HG02943 (cell line): Measurements from ENCODE around the gene ARPC5L.
"Not testable (repeated sequence)": the region's sequence is repeated elsewhere in the genome, so short reads cannot be mapped to it uniquely, and the experiment has no call there.

ENCODE experiments used
- ATAC-seq: cut with Tn5 transposase; IDR thresholded peaks from one replicate; pipeline ENCODE4 v1.9.1; 2021; ENCODE audit warnings: mild to moderate bottlenecking, low read depth, moderate library complexity; ENCODE audit not compliant: unreplicated experiment

ARPC5L gene

DNA sequence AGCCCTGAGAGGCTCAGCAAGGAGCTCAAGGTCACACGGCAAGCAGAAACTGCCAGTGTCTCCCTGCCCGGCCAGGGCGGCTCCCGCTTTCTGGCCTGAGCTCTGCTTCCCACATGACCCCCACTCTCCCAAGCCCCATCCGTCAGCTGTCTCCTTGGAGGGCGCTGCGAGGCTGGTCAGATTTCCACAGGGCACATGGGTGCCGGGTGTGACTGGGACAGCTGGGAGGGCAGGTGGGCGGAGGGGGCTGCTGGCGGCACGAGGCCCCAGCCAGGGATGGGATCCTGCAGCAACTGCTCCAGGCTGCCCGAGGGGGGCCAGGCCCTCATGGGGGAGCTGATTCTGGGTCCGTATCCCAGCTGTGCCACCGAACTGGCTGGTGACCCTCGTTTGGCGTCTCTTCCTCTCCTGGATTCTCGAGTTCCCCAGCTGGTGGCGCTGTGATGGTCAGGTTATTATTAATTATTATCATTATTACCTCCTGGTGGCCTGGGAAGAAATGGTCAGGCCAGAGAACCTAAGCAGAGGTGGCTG lies 21.6 kb upstream of the ARPC5L start:
- no peak for ATAC-seq

DNA sequence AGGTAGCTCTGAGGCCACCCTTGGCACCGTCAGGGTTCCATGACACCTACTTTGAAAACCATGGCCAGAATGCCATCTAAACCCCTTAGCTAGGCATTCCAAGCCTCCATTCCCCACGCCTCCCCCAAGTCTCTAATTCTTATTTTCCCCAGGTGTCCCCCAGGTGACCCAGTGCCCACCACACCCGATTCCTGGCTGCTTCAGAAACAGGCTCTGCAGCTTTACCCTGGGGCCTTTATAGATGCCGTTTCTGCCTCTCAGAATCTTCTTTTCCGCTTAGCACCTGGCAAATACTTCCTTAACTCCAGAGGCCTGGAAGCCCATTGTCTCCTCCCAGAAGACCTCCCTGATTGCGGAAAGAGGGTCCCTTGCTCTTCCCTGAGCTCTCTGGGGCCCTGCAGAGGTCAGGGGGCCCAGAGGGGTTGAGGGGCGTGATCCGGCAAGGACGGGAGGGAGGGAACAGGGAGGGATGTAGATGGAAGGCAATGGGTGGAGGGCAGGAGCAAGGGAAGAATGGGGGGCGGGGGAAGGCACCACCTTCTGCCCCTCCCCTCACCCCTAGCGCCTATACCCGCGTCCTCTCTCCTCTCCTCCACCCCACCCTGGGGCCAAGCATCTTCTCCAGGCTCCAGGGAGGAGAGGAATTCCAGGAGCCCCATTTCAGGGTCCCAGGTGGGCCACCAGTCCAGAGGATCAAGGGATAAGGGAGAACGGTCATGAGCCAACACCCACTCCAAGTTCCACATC lies 20.7 kb upstream of the ARPC5L start:
- no peak for ATAC-seq

DNA sequence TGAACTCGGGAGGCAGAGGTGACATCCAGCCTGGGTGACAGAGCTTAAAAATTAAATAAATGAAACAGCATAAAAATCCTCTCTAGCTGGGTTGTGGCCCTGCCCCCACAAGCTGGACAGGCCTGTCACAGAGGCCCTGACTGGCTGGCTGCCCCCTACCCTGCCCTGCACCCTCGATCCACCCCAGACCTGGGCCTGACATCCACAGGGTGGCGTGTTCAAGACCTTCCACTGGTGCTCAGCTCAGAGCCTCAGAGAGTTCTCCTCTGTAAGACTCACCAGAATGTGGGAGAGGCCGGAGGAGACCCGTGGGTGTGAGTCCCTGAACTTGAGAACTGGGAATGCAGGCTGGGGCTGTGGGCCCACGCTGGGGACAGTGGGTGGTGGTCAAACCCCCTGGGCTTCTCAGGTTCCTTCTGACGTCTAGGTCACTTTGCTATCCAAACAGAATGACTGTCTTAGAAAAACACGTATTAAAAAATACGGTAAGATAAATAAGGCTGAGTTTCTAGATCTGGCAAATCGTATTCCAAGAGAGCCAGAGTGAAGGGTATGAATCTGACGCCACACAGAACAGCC lies 18.4 kb upstream of the ARPC5L start:
- ATAC-seq: no peak

DNA sequence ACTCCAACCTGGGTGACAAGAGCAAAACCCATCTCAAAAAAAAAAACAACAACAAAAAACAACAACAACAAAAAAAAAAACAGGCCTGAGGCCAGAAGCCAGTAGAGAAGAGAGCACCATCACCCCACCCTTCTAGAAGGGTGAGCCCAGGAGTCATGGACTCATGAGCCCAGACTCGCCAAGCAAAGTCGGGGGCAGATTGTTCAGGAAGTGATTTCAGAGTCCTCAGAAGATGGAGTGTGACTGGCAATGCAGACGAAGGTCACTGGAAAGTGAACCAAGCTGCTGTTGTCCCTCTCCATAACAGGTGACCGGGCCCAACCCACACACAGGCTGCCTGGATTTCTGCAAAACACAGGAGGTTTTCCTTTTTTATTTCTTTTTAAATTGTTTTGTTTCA lies 17.6 kb upstream of the ARPC5L start:
- ATAC-seq: no peak

DNA sequence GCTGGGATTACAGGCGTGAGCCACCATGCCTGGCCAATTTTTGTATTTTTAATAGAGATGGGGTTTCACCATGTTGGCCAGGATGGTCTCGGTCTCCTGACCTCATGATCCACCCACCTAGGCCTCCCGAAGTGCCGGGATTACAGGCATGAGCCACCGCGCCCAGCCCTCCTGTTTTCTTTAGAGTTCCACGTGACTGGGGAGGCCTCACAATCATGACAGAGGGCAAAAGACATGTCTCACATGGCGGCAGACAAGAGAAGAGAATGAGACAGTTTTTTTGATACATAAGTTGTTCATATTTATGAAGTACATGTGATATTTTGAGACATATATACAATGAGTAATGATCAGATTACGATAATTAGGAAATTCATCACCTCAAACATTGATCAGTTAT lies 15.5 kb upstream of the ARPC5L start:
- ATAC-seq: not testable (repeated sequence)

DNA sequence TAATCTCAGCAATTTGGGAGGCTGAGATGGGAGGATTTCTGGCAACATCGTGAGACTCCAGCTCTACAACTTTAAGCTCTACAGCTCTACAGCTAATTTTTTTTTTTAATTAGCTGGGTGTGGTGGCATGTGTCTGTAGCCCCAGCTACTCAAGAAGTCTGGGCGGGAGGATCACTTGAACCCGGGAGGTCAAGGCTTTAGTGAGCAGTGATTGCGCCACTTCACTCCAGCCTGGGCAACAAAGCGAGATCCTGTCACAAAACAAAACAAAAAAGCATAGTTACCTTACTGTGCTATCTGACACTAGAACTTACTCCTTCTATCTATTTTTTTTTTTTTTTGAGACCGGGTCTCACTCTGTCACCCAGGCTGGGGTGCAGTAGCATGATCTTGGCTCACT lies 15.0 kb upstream of the ARPC5L start:
- no peak for ATAC-seq

DNA sequence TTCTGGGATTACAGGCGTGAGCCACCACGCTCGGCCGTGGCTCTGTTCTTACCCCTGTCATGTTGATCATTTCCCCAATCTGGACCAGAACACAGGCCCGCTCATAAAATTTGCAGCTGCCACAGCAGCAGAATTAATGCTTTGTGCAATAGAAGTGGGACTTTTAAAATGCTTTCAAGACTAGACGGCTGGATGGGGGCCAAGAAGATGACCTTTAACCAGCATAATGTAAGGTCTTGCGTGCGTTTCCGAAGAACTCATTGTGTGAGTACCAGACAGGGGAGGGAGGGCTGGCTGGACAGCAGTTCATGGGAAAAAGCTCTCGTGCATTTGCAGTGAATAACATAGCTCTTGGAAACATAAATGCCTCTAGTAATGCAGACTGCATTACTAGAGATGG lies 12.1 kb upstream of the ARPC5L start:
- ATAC-seq: no peak

DNA sequence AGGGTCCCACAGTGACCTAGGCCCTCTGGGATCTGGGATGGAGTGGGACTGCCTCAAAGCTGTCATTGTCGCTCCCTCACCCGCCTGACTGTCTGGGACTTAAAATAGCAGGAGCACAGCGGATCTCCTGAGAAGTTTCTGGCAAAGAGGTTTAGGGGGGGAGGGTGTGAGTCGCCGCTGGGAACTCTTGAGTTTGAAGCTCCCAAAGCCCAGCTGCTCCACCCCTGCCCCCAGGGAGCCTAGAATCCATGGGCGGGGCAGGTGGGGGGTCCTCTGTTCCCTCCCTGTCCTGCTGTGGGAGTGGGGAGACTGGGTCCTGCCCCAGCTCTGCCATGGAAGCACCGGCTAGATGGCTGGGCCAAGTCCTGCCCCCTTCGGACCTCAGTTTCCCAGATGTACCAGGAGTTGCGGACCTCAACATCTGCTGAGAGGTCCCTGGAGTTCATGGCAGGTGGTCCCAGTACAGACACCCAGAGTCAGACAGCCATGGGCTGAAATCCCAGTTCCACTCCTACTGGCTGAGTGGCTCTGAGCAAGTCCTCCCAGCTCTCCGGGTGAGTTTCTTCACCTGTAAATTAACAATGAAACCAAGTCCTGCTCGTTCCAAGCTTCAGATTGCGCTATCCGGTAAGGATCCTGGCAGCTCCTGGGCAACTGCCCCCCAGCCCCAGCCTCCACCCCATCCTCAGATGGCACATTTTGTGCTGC lies 9.7 kb upstream of the ARPC5L start:
- ATAC-seq: no peak

DNA sequence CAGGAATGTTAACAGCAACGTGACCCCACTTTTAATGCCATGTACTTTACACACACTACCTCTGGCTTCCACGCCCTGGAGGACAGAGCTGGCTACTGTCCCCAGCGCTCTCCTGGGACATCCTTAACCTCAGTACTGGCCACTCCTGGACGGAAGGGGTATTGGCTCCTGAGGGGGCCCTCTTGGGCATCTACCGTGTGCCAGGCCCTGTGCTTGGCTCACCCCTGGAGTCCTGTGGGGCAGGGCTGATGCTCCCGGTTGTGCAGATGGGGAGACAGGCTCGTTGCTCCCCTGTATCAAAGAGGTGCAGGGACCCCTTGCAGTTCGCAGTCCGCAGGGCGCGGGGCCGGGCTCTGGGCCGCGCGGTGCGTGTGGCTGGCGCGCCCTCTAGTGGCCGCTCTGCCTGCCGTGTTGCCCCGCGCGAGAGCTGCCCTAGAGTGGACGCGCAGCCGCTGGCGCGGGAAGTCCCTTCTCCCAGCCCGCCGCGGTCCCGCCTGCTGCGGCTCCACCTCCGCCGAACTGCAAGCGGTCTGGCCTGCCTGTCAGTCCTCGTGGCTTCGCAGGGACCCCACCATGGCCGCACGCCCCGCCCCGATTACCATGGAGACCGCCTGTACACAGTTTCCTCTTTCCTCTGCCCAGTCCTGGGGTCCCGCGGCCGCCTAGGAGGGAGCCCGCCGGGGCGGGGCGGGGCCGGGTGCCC lies 8.9 kb upstream of the ARPC5L start, which contains the start of gene WDR38:
WDR38 (plus strand) TSS at position 632 of the 703 bp plus-strand sequence. CDS start 72 bp downstream, outside the sequence.
- ATAC-seq: peak; percentile 60

DNA sequence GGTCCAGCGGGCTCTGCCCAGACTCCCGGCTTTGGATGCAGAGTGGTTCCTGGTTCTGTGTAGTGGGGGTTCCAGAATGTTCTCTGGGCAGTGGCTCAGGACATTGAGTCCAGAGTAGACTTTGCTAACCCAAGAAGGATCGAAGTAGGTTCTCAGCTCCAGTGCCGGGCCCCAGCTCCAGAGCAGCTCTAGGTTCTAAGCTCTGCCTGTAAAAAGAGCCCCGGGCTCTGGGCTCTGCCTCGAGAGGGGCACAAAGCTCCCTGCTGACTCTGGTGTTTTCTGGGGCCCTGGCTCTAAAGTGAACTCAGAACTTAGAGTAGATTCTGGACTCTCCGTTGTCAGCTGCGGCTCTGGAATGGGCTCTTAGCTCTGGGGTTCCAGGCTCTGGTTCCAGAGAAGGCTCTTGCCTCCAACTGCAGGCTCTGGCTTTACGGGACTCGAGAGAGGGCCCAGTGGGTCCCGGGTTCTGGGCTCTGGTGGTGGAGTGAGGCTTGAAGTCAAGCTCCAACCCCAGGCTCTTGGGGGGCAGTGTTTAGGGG lies 8.3 kb upstream of the ARPC5L start:
- no peak for ATAC-seq

DNA sequence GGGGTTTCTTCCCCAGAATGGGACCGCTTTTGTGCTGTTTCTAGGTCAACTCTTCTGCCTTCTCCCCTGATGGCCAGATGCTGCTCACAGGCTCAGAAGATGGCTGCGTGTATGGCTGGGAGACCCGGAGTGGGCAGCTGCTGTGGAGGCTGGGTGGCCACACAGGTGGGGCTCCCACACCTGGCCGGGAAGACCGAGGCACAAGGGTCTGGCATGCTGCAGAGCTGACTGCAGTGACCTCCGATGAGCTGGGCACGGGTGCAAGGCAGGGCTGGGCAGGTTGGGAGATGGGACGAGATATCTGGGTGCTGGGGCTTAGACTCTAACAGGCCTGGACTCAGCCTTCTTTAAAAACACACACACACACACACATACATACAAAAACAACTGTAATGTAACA lies 7.8 kb upstream of the ARPC5L start:
- no peak for ATAC-seq

DNA sequence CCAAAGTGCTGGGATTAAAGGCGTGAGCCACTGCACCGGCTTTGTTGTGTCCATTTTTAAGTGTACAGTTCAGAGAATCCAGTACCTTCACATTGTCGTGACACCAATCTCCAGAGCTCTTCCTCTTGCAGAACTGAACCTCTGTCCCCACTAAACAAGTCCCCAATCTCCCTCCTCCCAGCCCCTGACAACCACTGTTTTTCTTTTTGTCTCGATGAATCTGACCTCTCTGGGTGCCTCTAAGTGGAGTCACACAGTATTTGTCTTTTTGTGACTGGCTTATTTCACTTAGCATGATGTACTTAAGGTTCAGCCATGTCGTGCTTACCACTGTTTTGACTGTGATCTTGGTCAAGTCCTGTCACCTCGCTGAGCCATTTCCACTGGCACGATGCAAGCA lies 7.1 kb upstream of the ARPC5L start:
- no peak for ATAC-seq

DNA sequence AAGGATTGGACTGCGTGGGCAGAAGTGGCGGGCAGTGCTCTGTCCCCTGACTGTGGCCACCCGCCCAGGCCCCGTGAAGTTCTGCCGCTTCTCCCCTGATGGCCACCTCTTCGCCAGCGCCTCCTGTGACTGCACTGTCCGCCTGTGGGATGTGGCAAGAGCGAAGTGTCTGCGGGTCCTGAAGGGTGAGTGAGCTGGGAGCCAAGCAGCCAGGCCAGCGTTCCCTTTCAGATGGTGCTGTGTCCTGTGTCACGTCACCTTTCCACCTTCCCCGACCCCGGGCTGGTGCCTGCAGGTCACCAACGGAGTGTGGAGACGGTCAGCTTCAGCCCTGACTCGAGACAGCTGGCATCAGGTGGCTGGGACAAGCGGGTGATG lies 6.4 kb upstream of the ARPC5L start:
- no peak for ATAC-seq

DNA sequence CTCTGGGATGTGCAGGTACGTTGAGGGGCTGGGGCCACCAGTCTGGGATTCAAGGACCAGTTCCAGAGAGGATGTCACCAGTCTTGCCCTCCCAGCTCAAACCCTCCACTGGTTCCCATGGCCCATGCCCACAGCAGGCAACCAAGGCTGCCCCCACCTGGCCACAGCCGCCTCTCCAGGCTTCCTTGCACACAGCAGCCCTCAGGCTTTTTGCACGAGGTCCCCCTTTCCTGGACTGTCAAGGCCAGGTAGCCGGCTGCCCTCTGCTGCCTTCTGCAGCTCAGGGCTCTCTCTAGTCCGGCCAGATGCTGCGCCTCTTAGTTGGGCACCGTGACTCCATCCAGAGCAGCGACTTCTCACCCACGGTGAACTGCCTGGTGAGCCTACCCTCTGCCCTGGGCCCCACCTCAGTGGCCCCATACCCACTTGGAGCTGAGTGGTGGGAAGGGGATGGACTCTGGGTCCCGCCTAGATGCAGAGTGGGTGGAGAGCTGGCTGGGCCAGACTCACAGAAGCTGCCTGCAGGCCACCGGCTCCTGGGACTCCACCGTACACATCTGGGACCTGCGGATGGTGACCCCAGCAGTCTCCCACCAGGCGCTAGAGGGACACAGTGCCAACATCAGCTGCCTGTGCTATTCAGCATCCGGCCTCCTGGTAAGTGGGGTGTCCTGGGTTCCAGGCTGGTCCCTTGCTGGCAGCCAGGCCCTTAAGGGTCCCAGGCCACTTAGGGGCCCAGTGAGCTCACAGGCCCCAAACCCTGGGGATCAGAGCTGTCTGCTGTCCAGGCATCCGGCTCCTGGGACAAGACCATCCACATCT lies 5.8 kb upstream of the ARPC5L start:
- ATAC-seq: no peak

DNA sequence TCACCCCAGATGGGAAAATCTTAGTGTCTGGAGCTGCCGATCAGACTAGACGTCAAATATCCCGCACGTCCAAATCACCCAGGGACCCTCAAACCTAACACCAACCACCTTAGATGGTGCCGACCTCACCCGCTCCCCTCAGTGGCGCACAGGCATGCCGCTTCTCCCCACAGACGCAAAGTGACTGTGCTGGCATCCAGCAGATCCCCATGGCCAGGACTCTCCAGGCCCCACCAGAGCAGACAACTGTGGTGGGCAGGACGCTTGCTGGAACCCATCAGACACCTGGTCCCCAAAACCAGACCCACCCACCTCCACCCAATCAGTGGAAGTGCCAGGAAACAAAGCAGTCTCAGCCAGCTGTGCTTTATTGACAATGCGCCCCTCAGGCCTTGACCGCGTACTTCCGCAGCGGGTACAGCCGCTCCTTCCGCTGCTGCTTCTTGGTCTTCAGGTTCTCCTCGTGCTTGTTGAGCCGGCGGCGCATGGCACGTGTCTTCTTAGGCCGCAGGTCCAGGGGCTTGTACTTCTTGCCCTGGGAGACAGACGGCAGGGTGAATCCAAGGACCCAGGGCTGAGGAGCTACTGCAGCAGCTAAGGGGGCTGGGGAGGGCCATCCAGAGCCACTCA lies 4.3 kb upstream of the ARPC5L start:
- ATAC-seq: no peak

DNA sequence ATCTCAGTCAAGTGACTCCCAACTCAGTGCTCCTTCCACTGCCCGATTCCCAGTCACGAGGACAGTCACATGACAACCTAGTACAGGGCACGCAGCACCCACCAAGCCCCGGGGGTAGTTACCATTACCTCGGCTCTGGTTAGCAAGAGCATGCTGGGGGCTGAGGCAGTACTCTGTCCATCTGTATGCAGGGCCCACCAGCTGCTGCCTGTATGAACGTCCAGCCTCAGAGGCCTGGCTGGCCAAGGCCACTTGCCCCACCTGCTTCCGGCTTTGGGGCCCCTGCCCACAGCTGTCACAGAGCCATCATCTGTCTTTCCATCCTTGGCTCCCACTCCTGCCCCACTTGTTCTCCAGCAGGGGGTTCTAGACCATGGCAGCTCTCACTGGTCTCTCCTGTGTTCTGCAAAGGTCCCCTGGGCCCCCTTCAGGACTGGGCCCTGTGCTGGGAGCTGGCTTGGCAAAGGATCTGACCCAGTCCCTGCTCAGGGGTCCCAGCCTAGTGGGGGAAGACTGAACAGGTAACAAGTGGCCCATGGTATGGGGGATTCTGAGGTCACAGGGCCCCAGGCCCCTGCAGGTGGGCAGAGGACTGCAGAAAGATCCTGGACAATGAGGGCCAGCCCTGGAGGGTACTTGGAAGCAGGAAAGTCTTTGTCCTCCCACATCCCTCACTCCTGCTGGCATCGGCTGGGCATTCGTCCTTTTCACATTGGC lies 3.4 kb upstream of the ARPC5L start:
- no peak for ATAC-seq

DNA sequence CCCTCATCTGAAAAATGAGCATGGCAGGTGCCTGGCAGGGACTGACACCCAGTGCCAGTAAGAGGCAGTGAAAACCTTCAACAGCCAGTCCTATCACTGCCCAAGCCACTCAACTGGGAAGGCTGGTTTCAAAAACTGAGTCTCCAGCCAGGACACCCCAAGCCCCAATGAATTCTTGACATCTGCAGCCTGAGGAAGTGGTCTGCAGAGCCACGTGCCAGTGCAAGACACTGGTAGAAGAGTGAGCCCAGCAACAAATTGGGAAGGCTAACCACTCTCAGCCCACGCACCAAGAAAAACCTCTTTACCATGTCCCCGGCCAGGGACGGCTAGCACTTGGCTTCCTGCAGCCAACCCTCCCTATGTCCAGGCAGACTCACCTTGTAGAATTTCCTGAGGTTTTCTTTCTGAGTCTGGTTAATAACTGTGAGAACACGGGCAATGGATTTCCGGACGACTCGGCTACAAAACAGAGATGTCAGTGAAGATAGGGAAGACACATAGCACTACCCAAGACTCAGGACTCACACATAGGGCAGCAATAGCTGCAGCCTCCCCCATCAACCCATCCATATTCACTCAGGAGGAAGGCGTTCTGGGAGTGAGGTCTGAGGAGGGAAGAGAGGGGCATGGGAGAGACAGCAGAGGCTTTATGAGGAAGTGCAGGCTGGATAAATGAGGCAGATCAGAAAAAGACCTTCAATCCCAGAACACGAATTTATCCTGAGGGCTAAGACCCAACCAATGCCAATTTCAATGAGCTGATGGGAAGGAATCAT lies 1.9 kb upstream of the ARPC5L start:
- no peak for ATAC-seq
